Activated CD4-positive, CD25-positive, alpha-beta regulatory T cell treated with anti-CD3 and anti-CD28 coated beads, Interleukin-2, amount 50 U/mL, for 16 hours (primary cell): ENCODE measurements around the gene DDX1.
"Not testable (repeated sequence)": the region's sequence is repeated elsewhere in the genome, so short reads cannot be mapped to it uniquely, and the experiment has no call there.

Experiments
- DNase-seq: peaks from one replicate; pipeline ENCODE4 v3.0.0-alpha.2; 2020; ENCODE audit warnings: low read depth, low spot score

DDX1 gene

GRCh38 chr2:15616850-15617777 is 25.4 kb downstream of the DDX1 start:
- DNase-seq = no peak

- DNase-seq = no peak
These were observed 26.2 kb downstream of the DDX1 start for GRCh38 chr2:15617778-15618448.

- no peak for DNase-seq
These were observed 26.8 kb downstream of the DDX1 start for GRCh38 chr2:15618449-15618855.

- DNase-seq = no peak
These were observed 27.4 kb downstream of the DDX1 start for GRCh38 chr2:15619076-15619475.

GRCh38 chr2:15619510-15619909 is 27.8 kb downstream of the DDX1 start:
- no peak for DNase-seq

GRCh38 chr2:15619938-15620337 is 28.3 kb downstream of the DDX1 start:
- DNase-seq = no peak

GRCh38 chr2:15620340-15620739 is 28.7 kb downstream of the DDX1 start:
- DNase-seq = no peak

- no peak for DNase-seq
These were observed 29.3 kb downstream of the DDX1 start for GRCh38 chr2:15620857-15621471.

GRCh38 chr2:15621472-15621870 is 29.8 kb downstream of the DDX1 start:
- DNase-seq = not testable (repeated sequence)

GRCh38 chr2:15622214-15622613 is 30.5 kb downstream of the DDX1 start:
- DNase-seq = no peak

GRCh38 chr2:15622614-15623480 is 31.2 kb downstream of the DDX1 start:
- no peak for DNase-seq

GRCh38 chr2:15623481-15623796 is 31.8 kb downstream of the DDX1 start:
- DNase-seq = no peak

- no peak for DNase-seq
These were observed 32.4 kb downstream of the DDX1 start for GRCh38 chr2:15623898-15624541.

GRCh38 chr2:15624903-15625302 is 33.2 kb downstream of the DDX1 start:
- no peak for DNase-seq

GRCh38 chr2:15625344-15626036 is 33.8 kb downstream of the DDX1 start:
- no peak for DNase-seq

GRCh38 chr2:15626126-15626525 is 34.5 kb downstream of the DDX1 start:
- no peak for DNase-seq

GRCh38 chr2:15626967-15627366 is 35.3 kb downstream of the DDX1 start:
- DNase-seq = no peak

GRCh38 chr2:15627817-15628684 is 36.4 kb downstream of the DDX1 start:
- no peak for DNase-seq
